GM21360 (cell line): ENCODE results near the gene ILF3.
"Not testable (repeated sequence)": the region's sequence is repeated elsewhere in the genome, so short reads cannot be mapped to it uniquely, and the experiment has no call there.

Experiments
- ATAC-seq: cut with Tn5 transposase; IDR thresholded peaks from one replicate; pipeline ENCODE4 v1.9.1; 2021; ENCODE audit warnings: mild to moderate bottlenecking, moderate library complexity; ENCODE audit not compliant: unreplicated experiment

The ILF3 gene

GRCh38 chr19:10642473-10643171 is 11.5 kb upstream of the ILF3 start:
- no peak for ATAC-seq

GRCh38 chr19:10643172-10643967 is 10.8 kb upstream of the ILF3 start:
- ATAC-seq, result no peak

- ATAC-seq, result no peak
Observed at GRCh38 chr19:10643968-10644259, 10.2 kb upstream of the ILF3 start.

GRCh38 chr19:10644260-10645007 is 9.7 kb upstream of the ILF3 start:
- no peak for ATAC-seq

- no peak for ATAC-seq
Observed at GRCh38 chr19:10646456-10647159, 7.5 kb upstream of the ILF3 start.

GRCh38 chr19:10648360-10648759 is 5.8 kb upstream of the ILF3 start:
- ATAC-seq, result no peak

GRCh38 chr19:10651851-10652250 is 2.3 kb upstream of the ILF3 start:
- ATAC-seq, result no peak

GRCh38 chr19:10653482-10653731 is 739 bp upstream of the ILF3 start:
- ATAC-seq, result no peak

GRCh38 chr19:10654610-10655456 is 687 bp downstream of the ILF3 start:
- ATAC-seq, result peak; percentile 23

GRCh38 chr19:10655457-10656312 is 1.5 kb downstream of the ILF3 start:
- ATAC-seq, result no peak

GRCh38 chr19:10660346-10660745 is 6.2 kb downstream of the ILF3 start:
- ATAC-seq, result no peak

- ATAC-seq, result no peak
Observed at GRCh38 chr19:10661946-10662345, 7.8 kb downstream of the ILF3 start.

- ATAC-seq, result no peak
Observed at GRCh38 chr19:10662384-10663251, 8.5 kb downstream of the ILF3 start.

- ATAC-seq, result not testable (repeated sequence)
Observed at GRCh38 chr19:10663252-10663563, 9.1 kb downstream of the ILF3 start.

GRCh38 chr19:10667867-10668266 is 13.7 kb downstream of the ILF3 start:
- no peak for ATAC-seq

GRCh38 chr19:10669246-10669645 is 15.1 kb downstream of the ILF3 start:
- no peak for ATAC-seq

GRCh38 chr19:10670182-10670581 is 16.0 kb downstream of the ILF3 start:
- ATAC-seq, result no peak

GRCh38 chr19:10670876-10671804 is 17.0 kb downstream of the ILF3 start:
- no peak for ATAC-seq
